Adrenal gland (tissue), 5 donors: ENCODE measurements around the gene NBPF3.

Experiments
- POLR2A ChIP-seq, 2 donors: fragments of 450-650 bp; IDR thresholded peaks; one replicate each; pipeline ENCODE4 v1.6.1; 2017; ENCODE audit warnings: antibody characterized with exemption in 2 of 2, mild to moderate bottlenecking in 2 of 2, moderate library complexity in 1 of 2
- TF ChIP-seq, protein P1 (sequence below), 6 experiments: fragments of 450-650 bp in 4 of 6; fragments of 200-600 bp in 2 of 6; sonication (generic) in 1 of 6; IDR thresholded peaks; 1 replicate in 5 of 6; 2 replicates in 1 of 6; pipeline versions ENCODE4 v1.5.1 to v1.8.0; 2016 to 2021; ENCODE audit warnings: antibody characterized with exemption in 6 of 6, mild to moderate bottlenecking in 2 of 6, moderate library complexity in 1 of 6
- donor health status: DM: no; HTN: no; CAD: no.

DNA sequence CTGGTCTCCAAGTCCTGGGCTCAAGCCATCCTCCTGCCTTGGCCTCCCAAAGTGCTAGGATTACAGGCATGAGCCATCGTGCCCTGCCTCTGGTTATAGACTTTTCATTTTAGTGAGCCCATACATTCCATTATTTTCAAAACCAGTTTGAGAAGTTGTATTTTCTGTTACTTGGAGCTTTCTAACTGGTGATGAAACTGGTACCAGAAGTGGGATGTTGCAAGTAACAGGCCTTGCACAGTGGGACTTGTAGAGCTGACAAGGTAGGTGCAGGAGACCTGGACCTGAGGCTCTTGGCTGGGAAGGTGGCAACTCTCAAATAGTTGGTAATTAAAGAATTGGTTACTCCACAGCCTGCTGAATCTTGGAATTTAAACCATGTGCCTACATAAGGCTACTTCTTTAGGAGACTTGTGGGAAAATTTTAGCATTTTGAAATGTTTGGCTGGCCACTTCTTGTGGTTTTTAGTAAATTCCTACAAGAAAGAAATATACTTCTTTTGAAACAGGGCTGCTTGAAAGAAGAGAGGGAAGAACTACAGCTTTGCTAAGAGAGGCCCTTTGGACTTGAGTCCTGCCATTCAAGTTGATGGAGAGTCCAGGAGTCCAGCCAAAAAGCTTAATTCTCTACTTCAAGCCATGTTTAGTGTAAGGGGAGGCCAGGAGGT is 59.5 kb downstream of the NBPF3 start:
- TF ChIP-seq, protein P1, sequence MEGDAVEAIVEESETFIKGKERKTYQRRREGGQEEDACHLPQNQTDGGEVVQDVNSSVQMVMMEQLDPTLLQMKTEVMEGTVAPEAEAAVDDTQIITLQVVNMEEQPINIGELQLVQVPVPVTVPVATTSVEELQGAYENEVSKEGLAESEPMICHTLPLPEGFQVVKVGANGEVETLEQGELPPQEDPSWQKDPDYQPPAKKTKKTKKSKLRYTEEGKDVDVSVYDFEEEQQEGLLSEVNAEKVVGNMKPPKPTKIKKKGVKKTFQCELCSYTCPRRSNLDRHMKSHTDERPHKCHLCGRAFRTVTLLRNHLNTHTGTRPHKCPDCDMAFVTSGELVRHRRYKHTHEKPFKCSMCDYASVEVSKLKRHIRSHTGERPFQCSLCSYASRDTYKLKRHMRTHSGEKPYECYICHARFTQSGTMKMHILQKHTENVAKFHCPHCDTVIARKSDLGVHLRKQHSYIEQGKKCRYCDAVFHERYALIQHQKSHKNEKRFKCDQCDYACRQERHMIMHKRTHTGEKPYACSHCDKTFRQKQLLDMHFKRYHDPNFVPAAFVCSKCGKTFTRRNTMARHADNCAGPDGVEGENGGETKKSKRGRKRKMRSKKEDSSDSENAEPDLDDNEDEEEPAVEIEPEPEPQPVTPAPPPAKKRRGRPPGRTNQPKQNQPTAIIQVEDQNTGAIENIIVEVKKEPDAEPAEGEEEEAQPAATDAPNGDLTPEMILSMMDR (IDR thresholded peaks at IDR 0.05), result no peak
- no peak for TF ChIP-seq POLR2A (IDR thresholded peaks at IDR 0.05)
